Brain pericyte (primary cell): Measurements from ENCODE around the gene IMPACT.

Experiments used
- DNase-seq: peaks from one replicate; pipeline ENCODE4 v3.0.0-alpha.2; 2012; ENCODE audit warnings: low read depth, low spot score

The IMPACT gene

GRCh38 chr18:24421831-24422230 lies 4.6 kb upstream of the IMPACT start:
- DNase-seq, result no peak

- DNase-seq, result no peak
Measured at GRCh38 chr18:24426073-24426397, 435 bp upstream of the IMPACT start.

GRCh38 chr18:24427484-24427883 lies 1.0 kb downstream of the IMPACT start:
- DNase-seq, result no peak

- no peak for DNase-seq
Measured at GRCh38 chr18:24428709-24429108, 2.2 kb downstream of the IMPACT start.

- no peak for DNase-seq
Measured at GRCh38 chr18:24429188-24429587, 2.7 kb downstream of the IMPACT start.

GRCh38 chr18:24432618-24433017 lies 6.1 kb downstream of the IMPACT start:
- DNase-seq, result no peak

- DNase-seq, result no peak
Measured at GRCh38 chr18:24436939-24437338, 10.5 kb downstream of the IMPACT start.

- DNase-seq, result no peak
Measured at GRCh38 chr18:24443870-24444269, 17.4 kb downstream of the IMPACT start.

- DNase-seq, result no peak
Measured at GRCh38 chr18:24446453-24446852, 20.0 kb downstream of the IMPACT start.

- DNase-seq, result no peak
Measured at GRCh38 chr18:24446953-24447538, 20.6 kb downstream of the IMPACT start.

- DNase-seq, result no peak
Measured at GRCh38 chr18:24447961-24448360, 21.5 kb downstream of the IMPACT start.

- DNase-seq, result no peak
Measured at GRCh38 chr18:24456549-24456948, 30.1 kb downstream of the IMPACT start.

- no peak for DNase-seq
Measured at GRCh38 chr18:24459772-24460171, 33.3 kb downstream of the IMPACT start.

GRCh38 chr18:24460388-24460787 lies 33.9 kb downstream of the IMPACT start, which contains the start of gene HRH4:
HRH4 (plus strand) TSS chr18:24460637; CDS start chr18:24460729, 92 bp downstream.
- DNase-seq, result no peak

GRCh38 chr18:24461996-24462395 lies 35.5 kb downstream of the IMPACT start:
- no peak for DNase-seq

- no peak for DNase-seq
Measured at GRCh38 chr18:24462838-24463775, 36.6 kb downstream of the IMPACT start.

GRCh38 chr18:24465486-24465885 lies 39.0 kb downstream of the IMPACT start:
- no peak for DNase-seq

- no peak for DNase-seq
Measured at GRCh38 chr18:24466771-24467170, 40.3 kb downstream of the IMPACT start.

- DNase-seq, result no peak
Measured at GRCh38 chr18:24470022-24470618, 43.6 kb downstream of the IMPACT start.

GRCh38 chr18:24470805-24471204 lies 44.3 kb downstream of the IMPACT start:
- no peak for DNase-seq

GRCh38 chr18:24472591-24472990 lies 46.1 kb downstream of the IMPACT start:
- DNase-seq, result no peak

- DNase-seq, result no peak
Measured at GRCh38 chr18:24474406-24474805, 47.9 kb downstream of the IMPACT start.
